BJ (cell line): Measurements from ENCODE around the gene RYR1. TPM values are rescaled to one million over a fixed set of nuclear protein-coding genes. Genes with fewer than 3 reads are reported as not detected.

Experiments used
- CTCF ChIA-PET: fragments of 350-600 bp; formaldehyde crosslinking; extraction: SDS; loops from one replicate; lab custom pipeline; 2021; ENCODE audit warnings: antibody characterized with exemption, inconsistent platforms; lab: Yijun Ruan, JAX
- POLR2A ChIA-PET: fragments of 300-600 bp; sonication (Branson Sonifier 250); formaldehyde crosslinking; extraction: SDS; loops from one replicate; lab custom pipeline; 2021; ENCODE audit warnings: antibody characterized with exemption; lab: Charles Lee
- DNase-seq: peaks from one replicate; pipeline ENCODE4 v3.0.0-alpha.2; 2011; ENCODE audit warnings: low read depth
- H3K27me3 ChIP-seq: 2 replicates; pipeline ENCODE4 v1.6.0; 2011; ENCODE audit warnings: low read length; ENCODE audit not compliant: control insufficient read depth, insufficient read depth
- H3K36me3 ChIP-seq: 2 replicates; pipeline ENCODE4 v1.5.1; 2011; ENCODE audit warnings: low read length; ENCODE audit not compliant: control insufficient read depth, insufficient read depth
- H3K4me3 ChIP-seq: 2 replicates; pipeline ENCODE4 v1.5.1; 2011; ENCODE audit warnings: low read depth, mild to moderate bottlenecking, control low read depth, low read length
- CTCF ChIP-seq: IDR thresholded peaks from 2 replicates; pipeline ENCODE4 v1.5.1; 2011; ENCODE audit warnings: low read depth, mild to moderate bottlenecking, control low read depth, inconsistent platforms, low read length, moderate library complexity; ENCODE audit not compliant: insufficient read depth
- polyA plus RNA-seq: library from polyadenylated mRNA; depleted of rRNA; stranded (reverse); fragments of >200 nt; gene quantifications from 2 replicates; pipeline ENCODE4 v1.2.3, GENCODE V29; 2011

The RYR1 gene
- polyA plus RNA-seq, 1 experiment = 0.04 TPM

GRCh38 chr19:38485541-38486285 is 52.2 kb downstream of the RYR1 start:
- Histone ChIP-seq H3K36me3 (no peaks in the 10 kb centered on the region), H3K4me3 (no peak overlapping the region), H3K27me3 (no peaks in the 10 kb centered on the region; the same call in 1 of the 2 replicates)
- TF ChIP-seq CTCF = no peak
- ChIA-PET CTCF (no interaction called here), POLR2A (no interaction called here)
- DNase-seq = no peak

GRCh38 chr19:38486731-38487336 is 53.3 kb downstream of the RYR1 start:
- CTCF ChIA-PET = no interaction called here
- H3K27me3 ChIP-seq = no peaks in the 10 kb centered on the region; the same call in 1 of the 2 replicates
- H3K4me3 ChIP-seq = no peak overlapping the region
- no peak for DNase-seq
- TF ChIP-seq CTCF = no peak
- POLR2A ChIA-PET = no interaction called here
- no peaks in the 10 kb centered on the region for H3K36me3 ChIP-seq

GRCh38 chr19:38488096-38488495 is 54.6 kb downstream of the RYR1 start:
- Histone ChIP-seq H3K36me3 (no peaks in the 10 kb centered on the region), H3K27me3 (no peaks in the 10 kb centered on the region; the same call in 1 of the 2 replicates), H3K4me3 (no peak overlapping the region)
- no peak for DNase-seq
- ChIA-PET POLR2A (no interaction called here), CTCF (no interaction called here)
- no peak for TF ChIP-seq CTCF

GRCh38 chr19:38488776-38489481 is 55.4 kb downstream of the RYR1 start:
- Histone ChIP-seq H3K4me3 (no peak overlapping the region), H3K36me3 (no peaks in the 10 kb centered on the region), H3K27me3 (no peaks in the 10 kb centered on the region; the same call in 1 of the 2 replicates)
- POLR2A ChIA-PET = no interaction called here
- CTCF ChIA-PET = no interaction called here
- no peak for TF ChIP-seq CTCF
- DNase-seq = no peak

- Histone ChIP-seq H3K27me3 (no peaks in the 10 kb centered on the region; the same call in 1 of the 2 replicates), H3K36me3 (no peaks in the 10 kb centered on the region), H3K4me3 (no peak overlapping the region)
- DNase-seq = no peak
- ChIA-PET POLR2A (no interaction called here), CTCF (no interaction called here)
- TF ChIP-seq CTCF = no peak
Measured at GRCh38 chr19:38490861-38491260, 57.4 kb downstream of the RYR1 start.
